Fibroblast of mammary gland (primary cell): ENCODE results near the gene CCDC102A.
A peak's percentile ranks its signal among the peaks of the same experiment; 100 is the strongest.

Experiments
- DNase-seq: peaks from one replicate; pipeline ENCODE4 v3.0.0-alpha.2; 2010; ENCODE audit warnings: low read depth
- H3K4me3 ChIP-seq: 2 replicates; pipeline ENCODE4 v1.5.1; 2011; ENCODE audit warnings: low read depth, mild to moderate bottlenecking, low read length, moderate library complexity; ENCODE audit not compliant: control insufficient read depth
- CTCF ChIP-seq: conservative IDR thresholded peaks from 2 replicates; pipeline ENCODE4 v1.5.1; 2011; ENCODE audit warnings: low read depth, low read length, inconsistent platforms; ENCODE audit not compliant: control insufficient read depth, insufficient read depth

CCDC102A gene

GRCh38 chr16:57531635-57532265 is 4.6 kb downstream of the CCDC102A start:
- no peak for TF ChIP-seq CTCF
- no peak for DNase-seq
- no peak overlapping the region for H3K4me3 ChIP-seq

GRCh38 chr16:57531253-57531575 is 5.2 kb downstream of the CCDC102A start:
- H3K4me3 ChIP-seq, result no peak overlapping the region
- no peak for TF ChIP-seq CTCF
- DNase-seq, result no peak

- DNase-seq, result no peak
- H3K4me3 ChIP-seq, result no peak overlapping the region
- no peak for TF ChIP-seq CTCF
Observed at GRCh38 chr16:57530522-57531252, 5.7 kb downstream of the CCDC102A start.

- H3K4me3 ChIP-seq, result no peak overlapping the region
- DNase-seq, result peak; percentile 48
- TF ChIP-seq CTCF, result no peak
Observed at GRCh38 chr16:57530104-57530521, 6.3 kb downstream of the CCDC102A start.

GRCh38 chr16:57529391-57530103 is 6.8 kb downstream of the CCDC102A start:
- no peak for DNase-seq
- H3K4me3 ChIP-seq, result no peak overlapping the region
- no peak for TF ChIP-seq CTCF

GRCh38 chr16:57528499-57529390 is 7.6 kb downstream of the CCDC102A start:
- TF ChIP-seq CTCF, result no peak
- H3K4me3 ChIP-seq, result no peak overlapping the region
- no peak for DNase-seq
